Brain microvascular endothelial cell (primary cell): ENCODE data around the gene BCL11A.

Experiments
- DNase-seq: peaks from one replicate; pipeline ENCODE4 v3.0.0-alpha.2; 2020
- H3K27ac ChIP-seq: fragments of 250-450 bp; sonication (Bioruptor Pico); 2 replicates; pipeline ENCODE4 v1.5.1; 2020; ENCODE audit warnings: mild to moderate bottlenecking, moderate library complexity
- H3K27me3 ChIP-seq: fragments of 250-450 bp; sonication (Bioruptor Pico); replicated peaks from 2 replicates; pipeline ENCODE4 v1.5.1; 2020; ENCODE audit warnings: mild to moderate bottlenecking
- H3K36me3 ChIP-seq: fragments of 250-450 bp; sonication (Bioruptor Pico); replicated peaks from 2 replicates; pipeline ENCODE4 v1.5.1; 2020; ENCODE audit warnings: mild to moderate bottlenecking
- H3K4me3 ChIP-seq: 2 replicates; pipeline ENCODE4 v1.5.1; 2011; ENCODE audit warnings: low read depth, mild to moderate bottlenecking, control low read depth, low read length, moderate library complexity
- CTCF ChIP-seq: IDR thresholded peaks from 2 replicates; pipeline ENCODE4 v1.5.1; 2011; ENCODE audit warnings: low read depth, mild to moderate bottlenecking, moderate library complexity, low read length, control low read depth, inconsistent platforms; ENCODE audit errors: missing control alignments
- in situ Hi-C: cut with HindIII; loops from 2 replicates; pipeline ENCODE4 v1.10.0; 2017; ENCODE audit warnings: low sequenced_read_pairs, low pct_ligation_motif_present

BCL11A gene

GRCh38 chr2:60527762-60528161, 25.7 kb downstream of the BCL11A start:
- TF ChIP-seq CTCF: no peak
- H3K36me3 ChIP-seq: no peaks in the 10 kb centered on the region
- no peak overlapping the region for H3K27ac ChIP-seq

DNA sequence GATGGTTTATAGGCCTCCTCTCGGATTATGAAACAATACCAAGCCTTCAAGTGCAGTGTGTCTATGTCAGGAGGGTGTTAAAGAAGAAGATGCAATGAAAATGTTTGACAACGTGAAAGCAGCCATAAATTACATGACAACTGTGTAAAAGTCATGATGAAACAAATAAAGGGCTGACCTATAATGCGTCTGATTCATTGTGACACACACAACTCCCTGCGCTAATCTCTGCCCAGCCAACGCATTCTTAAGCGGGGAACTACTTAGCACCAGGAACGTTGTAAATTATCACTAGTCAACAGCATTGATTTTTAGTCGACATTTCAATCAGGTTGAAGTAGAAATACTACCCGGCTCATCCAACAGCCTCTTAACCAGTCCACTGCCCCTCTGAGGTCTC, 26.8 kb downstream of the BCL11A start:
- in situ Hi-C loops: no loop called here
- H3K4me3 ChIP-seq: no peak overlapping the region
- DNase-seq: no peak
- no peak overlapping the region for H3K27ac ChIP-seq
- no peaks in the 10 kb centered on the region for H3K36me3 ChIP-seq
- TF ChIP-seq CTCF: no peak
- H3K27me3 ChIP-seq: no peaks in the 10 kb centered on the region

More at GRCh38 chr2:60527762-60528161, 25.7 kb downstream of the BCL11A start:
- no peaks in the 10 kb centered on the region for H3K27me3 ChIP-seq
- in situ Hi-C loops: no loop called here
- H3K4me3 ChIP-seq: no peak overlapping the region
- no peak for DNase-seq

DNA sequence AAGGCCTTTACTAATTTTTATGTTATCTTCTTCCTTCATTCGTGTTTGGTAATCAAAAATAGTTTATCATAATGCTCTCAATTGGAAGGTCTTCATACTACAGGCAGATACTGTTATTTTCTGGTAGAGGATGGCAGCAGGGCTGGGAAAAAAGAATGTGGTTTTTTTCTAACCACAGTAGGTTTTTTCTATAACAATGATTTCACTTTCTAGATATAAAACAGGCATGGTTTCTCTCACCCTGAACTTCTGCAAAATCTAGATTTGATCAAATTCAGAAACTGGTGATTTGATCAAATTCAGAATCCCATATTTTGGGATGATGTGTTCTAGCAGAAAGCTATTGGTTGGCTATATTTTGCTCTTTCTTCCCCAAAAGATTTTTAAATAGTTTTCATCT, 27.6 kb downstream of the BCL11A start:
- DNase-seq: no peak
- Histone ChIP-seq H3K36me3 (no peaks in the 10 kb centered on the region), H3K4me3 (no peak overlapping the region), H3K27ac (no peak overlapping the region), H3K27me3 (no peaks in the 10 kb centered on the region)
- in situ Hi-C loops: no loop called here
- TF ChIP-seq CTCF: no peak

GRCh38 chr2:60524874-60525273, 28.6 kb downstream of the BCL11A start:
- no peak for DNase-seq
- in situ Hi-C loops: no loop called here
- Histone ChIP-seq H3K27me3 (no peaks in the 10 kb centered on the region), H3K36me3 (no peaks in the 10 kb centered on the region), H3K4me3 (no peak overlapping the region), H3K27ac (no peak overlapping the region)
- no peak for TF ChIP-seq CTCF

DNA sequence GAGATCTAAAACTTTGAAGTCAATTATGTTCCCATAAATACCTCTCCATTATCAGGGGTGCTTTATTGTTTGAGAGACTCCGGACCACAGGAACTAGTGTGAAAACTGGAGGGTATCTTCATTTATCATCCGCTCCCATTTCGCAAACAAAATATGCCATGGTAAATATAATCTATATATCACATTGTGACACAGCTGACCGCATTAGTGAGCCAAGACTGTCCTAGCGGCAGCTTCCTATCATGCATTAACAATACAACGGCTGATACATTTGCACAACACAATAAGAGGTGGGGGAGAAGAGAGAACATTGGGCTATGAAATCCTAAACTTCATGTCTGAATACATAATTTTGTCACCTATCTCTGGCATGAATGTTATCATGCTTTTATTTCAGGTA, 29.5 kb downstream of the BCL11A start:
- no peaks in the 10 kb centered on the region for H3K36me3 ChIP-seq
- H3K27me3 ChIP-seq: no peaks in the 10 kb centered on the region
- H3K4me3 ChIP-seq: no peak overlapping the region
- no peak overlapping the region for H3K27ac ChIP-seq
- DNase-seq: no peak
- no peak for TF ChIP-seq CTCF
- in situ Hi-C loops: no loop called here

- no peak for TF ChIP-seq CTCF
- Histone ChIP-seq H3K27ac (no peak overlapping the region), H3K4me3 (no peak overlapping the region), H3K36me3 (no peaks in the 10 kb centered on the region), H3K27me3 (no peaks in the 10 kb centered on the region)
- no peak for DNase-seq
- in situ Hi-C loops: no loop called here
Observed at GRCh38 chr2:60522462-60522861, 31.0 kb downstream of the BCL11A start.
